OCI-LY7 (cell line): Measurements from ENCODE around the gene HINT3. TPM values are rescaled to one million over a fixed set of nuclear protein-coding genes. Genes with fewer than 3 reads are reported as not detected.

Experiments used
- BruUV-seq: library from RNA; stranded (reverse); fragments of 400-500 nt; replicated peaks from 2 replicates; lab custom pipeline; 2021; lab: Mats Ljungman, UMichigan
- CTCF ChIA-PET: fragments of 300-600 bp; sonication (Branson Sonifier 250); formaldehyde crosslinking; loops from one replicate; lab custom pipeline; 2022; ENCODE audit warnings: antibody characterized with exemption; ENCODE audit not compliant: unreplicated experiment; lab: Charles Lee
- POLR2A ChIA-PET: fragments of 300-600 bp; sonication (Branson Sonifier 250); formaldehyde crosslinking; loops from one replicate; lab custom pipeline; 2022; ENCODE audit warnings: antibody characterized with exemption; lab: Charles Lee
- DNase-seq: peaks from one replicate; pipeline ENCODE4 v3.0.0-alpha.2; 2015; ENCODE audit warnings: low spot score
- H2AFZ ChIP-seq: fragments of 200-600 bp; sonication (generic), shearing (Covaris generic); 2 replicates; pipeline ENCODE4 v1.6.1; 2014; ENCODE audit warnings: mild to moderate bottlenecking, antibody characterized with exemption, low read length, moderate library complexity
- H3K27ac ChIP-seq: fragments of 200-600 bp; sonication (generic); 2 replicates; pipeline ENCODE4 v1.5.1; 2014; ENCODE audit warnings: mixed run types, low read depth, mild to moderate bottlenecking, moderate library complexity, low read length, inconsistent platforms; ENCODE audit not compliant: poor library complexity, severe bottlenecking
- H3K36me3 ChIP-seq: fragments of 200-600 bp; sonication (generic); 2 replicates; pipeline ENCODE4 v1.6.1; 2014; ENCODE audit warnings: mild to moderate bottlenecking, antibody characterized with exemption, low read length, moderate library complexity, mixed read lengths; ENCODE audit not compliant: insufficient read depth
- H3K4me1 ChIP-seq: fragments of 200-600 bp; sonication (generic); 2 replicates; pipeline ENCODE4 v1.5.1; 2014; ENCODE audit warnings: mild to moderate bottlenecking, low read length; ENCODE audit not compliant: insufficient read depth, poor library complexity, severe bottlenecking
- H3K4me2 ChIP-seq: fragments of 200-600 bp; sonication (generic); 2 replicates; pipeline ENCODE4 v1.6.1; 2014; ENCODE audit warnings: mild to moderate bottlenecking, low read length
- H3K4me3 ChIP-seq: fragments of 200-600 bp; sonication (generic); 2 replicates; pipeline ENCODE4 v1.5.1; 2014; ENCODE audit warnings: mild to moderate bottlenecking, low read depth, low read length; ENCODE audit not compliant: poor library complexity, severe bottlenecking
- H3K79me2 ChIP-seq: fragments of 200-600 bp; sonication (generic); 2 replicates; pipeline ENCODE4 v1.6.1; 2016; ENCODE audit warnings: low read depth, mild to moderate bottlenecking, low read length, moderate library complexity, mixed read lengths; ENCODE audit not compliant: insufficient read depth
- H3K9me2 ChIP-seq: fragments of 200-600 bp; sonication (generic); 2 replicates; pipeline ENCODE4 v1.6.1; 2016; ENCODE audit warnings: mild to moderate bottlenecking, low read length, mixed read lengths; ENCODE audit not compliant: insufficient read depth
- H3K9me3 ChIP-seq: fragments of 200-600 bp; sonication (generic); 2 replicates; pipeline ENCODE4 v1.6.1; 2014; ENCODE audit warnings: mild to moderate bottlenecking, mixed run types, low read length, mixed read lengths
- H4K20me1 ChIP-seq: fragments of 200-600 bp; sonication (generic); 2 replicates; pipeline ENCODE4 v1.6.1; 2014; ENCODE audit warnings: mild to moderate bottlenecking, antibody characterized with exemption, low read length, moderate library complexity, mixed read lengths; ENCODE audit not compliant: insufficient read depth
- EZH2phosphoT487 ChIP-seq: fragments of 200-600 bp; sonication (generic); IDR thresholded peaks from 2 replicates; pipeline ENCODE4 v1.6.1; 2018; ENCODE audit warnings: low read depth, borderline replicate concordance, mild to moderate bottlenecking, mixed run types, antibody characterized with exemption, low read length, moderate library complexity, mixed read lengths
- intact Hi-C: fragments of 100-400 bp; cut with micrococcal nuclease; formaldehyde crosslinking; loops from one replicate; pipeline ENCODE4 v1.10.0; 2022; ENCODE audit not compliant: unreplicated experiment
- small RNA-seq: library from RNA; depleted of rRNA; stranded (forward); fragments of <200 nt; gene quantifications from one replicate; pipeline ENCODE3, GENCODE V24; 2014
- total RNA-seq, 2 experiments: library from RNA; depleted of rRNA in 1 of 2; stranded (reverse); fragments of >200 nt in 1 of 2; shearing (Covaris generic) in 1 of 2; gene quantifications; 2 replicates each; pipeline ENCODE4 v1.2.3, GENCODE V29; 2014 to 2022
- TF ChIP-seq, protein P1 (sequence below): fragments of 200-600 bp; sonication (generic); conservative IDR thresholded peaks from 2 replicates; pipeline ENCODE4 v1.5.1; 2014; ENCODE audit warnings: mild to moderate bottlenecking, antibody characterized with exemption, low read length, moderate library complexity, mixed read lengths

The HINT3 gene
- total RNA-seq, 2 experiments from 2014 or later, result 10.4 to 10.6 TPM

DNA sequence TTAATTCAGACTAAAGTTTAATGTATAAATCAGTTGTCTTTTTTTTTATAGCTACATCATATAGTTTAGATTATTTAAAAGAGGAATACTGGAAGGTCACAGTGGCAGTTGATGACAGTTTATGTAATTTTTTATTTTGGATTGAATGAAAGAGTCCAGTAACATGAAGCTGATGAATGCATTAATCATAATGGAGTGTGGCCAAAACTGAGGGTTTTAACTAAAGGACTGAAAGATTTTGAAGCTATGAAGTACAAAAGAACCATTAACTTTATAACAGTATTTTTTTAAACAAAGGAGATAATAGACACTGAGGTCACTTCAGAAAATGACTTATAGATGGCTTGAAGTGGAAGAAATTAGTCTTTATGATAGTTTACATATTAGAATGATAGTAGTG, 71.0 kb downstream of the HINT3 start:
- no peaks in the 10 kb centered on the region for H3K4me1 ChIP-seq
- peaks cover 64% of the 10 kb centered on the region for H3K36me3 ChIP-seq
- BruUV-seq, result no TSS peak
- no peak overlapping the region for H3K4me2 ChIP-seq
- ChIA-PET CTCF (no interaction called here), POLR2A (interaction anchor here (0.6 to 0.7 kb wide), 2 partner anchors 14 to 509 kb away, joined by 3 read pairs; no protein-coding TSS in a partner anchor)
- TF ChIP-seq, protein P1, sequence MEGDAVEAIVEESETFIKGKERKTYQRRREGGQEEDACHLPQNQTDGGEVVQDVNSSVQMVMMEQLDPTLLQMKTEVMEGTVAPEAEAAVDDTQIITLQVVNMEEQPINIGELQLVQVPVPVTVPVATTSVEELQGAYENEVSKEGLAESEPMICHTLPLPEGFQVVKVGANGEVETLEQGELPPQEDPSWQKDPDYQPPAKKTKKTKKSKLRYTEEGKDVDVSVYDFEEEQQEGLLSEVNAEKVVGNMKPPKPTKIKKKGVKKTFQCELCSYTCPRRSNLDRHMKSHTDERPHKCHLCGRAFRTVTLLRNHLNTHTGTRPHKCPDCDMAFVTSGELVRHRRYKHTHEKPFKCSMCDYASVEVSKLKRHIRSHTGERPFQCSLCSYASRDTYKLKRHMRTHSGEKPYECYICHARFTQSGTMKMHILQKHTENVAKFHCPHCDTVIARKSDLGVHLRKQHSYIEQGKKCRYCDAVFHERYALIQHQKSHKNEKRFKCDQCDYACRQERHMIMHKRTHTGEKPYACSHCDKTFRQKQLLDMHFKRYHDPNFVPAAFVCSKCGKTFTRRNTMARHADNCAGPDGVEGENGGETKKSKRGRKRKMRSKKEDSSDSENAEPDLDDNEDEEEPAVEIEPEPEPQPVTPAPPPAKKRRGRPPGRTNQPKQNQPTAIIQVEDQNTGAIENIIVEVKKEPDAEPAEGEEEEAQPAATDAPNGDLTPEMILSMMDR, result no peak
- TF ChIP-seq EZH2phosphoT487, result no peak
- H3K79me2 ChIP-seq, result no peaks in the 10 kb centered on the region
- H4K20me1 ChIP-seq, result no peaks in the 10 kb centered on the region
- no peak overlapping the region for H2AFZ ChIP-seq
- H3K27ac ChIP-seq, result no peak overlapping the region
- no peaks in the 10 kb centered on the region for H3K9me2 ChIP-seq
- H3K9me3 ChIP-seq, result no peaks in the 10 kb centered on the region
- no peak for DNase-seq
- intact Hi-C loops, result no loop called here
- H3K4me3 ChIP-seq, result no peak overlapping the region

Small RNA genes lying within 50 kb of the gene (small RNA-seq; reads per million reads assigned to genes)
- gene RNA5SP216, result not detected

Other genes starting within 250 kb of the HINT3 start
- 0.23 and 0.32 TPM in 2 replicates for gene HEY2, start 207.1 kb upstream of the HINT3 start, total RNA-seq (2014; rRNA removed; shearing (Covaris generic))
- 1.3 and 2.0 TPM in 2 replicates for gene HEY2, start 207.1 kb upstream of the HINT3 start, total RNA-seq (2022)
- 14.8 and 18.1 TPM in 2 replicates for gene NCOA7, start 165.8 kb upstream of the HINT3 start, total RNA-seq (2014; rRNA removed; shearing (Covaris generic))
- gene NCOA7, start 165.8 kb upstream of the HINT3 start, total RNA-seq (2022), result 49.0 and 52.2 TPM in 2 replicates
- gene TRMT11, start 29.8 kb downstream of the HINT3 start, total RNA-seq (2014; rRNA removed; shearing (Covaris generic)), result 42.5 and 46.8 TPM in 2 replicates
- gene TRMT11, start 29.8 kb downstream of the HINT3 start, total RNA-seq (2022), result 31.0 and 32.9 TPM in 2 replicates